GM12878 (cell line): Measurements from ENCODE around the gene PRR29.

ENCODE experiments used
- RAD21 ChIP-seq: IDR thresholded peaks from 2 replicates; pipeline ENCODE4 v1.6.1; 2011; ENCODE audit warnings: mild to moderate bottlenecking, low read depth, low read length, moderate library complexity; ENCODE audit not compliant: insufficient read depth
- SPI1 ChIP-seq: IDR thresholded peaks from 2 replicates; pipeline ENCODE4 v1.6.1; 2011; ENCODE audit warnings: low read depth, mild to moderate bottlenecking, low read length, moderate library complexity, borderline replicate concordance; ENCODE audit not compliant: insufficient read depth
- SRF ChIP-seq, 2 experiments: IDR thresholded peaks; 2 replicates each; pipeline ENCODE4 v1.6.1; 2011; ENCODE audit warnings: low read depth in 2 of 2, low read length in 2 of 2, mild to moderate bottlenecking in 1 of 2, moderate library complexity in 1 of 2

GRCh38 chr17:63997341-63998048, 656 bp upstream of the PRR29 start:
- no peak for TF ChIP-seq SPI1
- no peak for TF ChIP-seq RAD21
- no peak for TF ChIP-seq SRF (IDR thresholded peaks at IDR 0.05; ENCODE audit: low read depth in 2 of 2, low read length in 2 of 2)
